ENCODE results near the gene ZNF407.

The ZNF407 gene

DNA sequence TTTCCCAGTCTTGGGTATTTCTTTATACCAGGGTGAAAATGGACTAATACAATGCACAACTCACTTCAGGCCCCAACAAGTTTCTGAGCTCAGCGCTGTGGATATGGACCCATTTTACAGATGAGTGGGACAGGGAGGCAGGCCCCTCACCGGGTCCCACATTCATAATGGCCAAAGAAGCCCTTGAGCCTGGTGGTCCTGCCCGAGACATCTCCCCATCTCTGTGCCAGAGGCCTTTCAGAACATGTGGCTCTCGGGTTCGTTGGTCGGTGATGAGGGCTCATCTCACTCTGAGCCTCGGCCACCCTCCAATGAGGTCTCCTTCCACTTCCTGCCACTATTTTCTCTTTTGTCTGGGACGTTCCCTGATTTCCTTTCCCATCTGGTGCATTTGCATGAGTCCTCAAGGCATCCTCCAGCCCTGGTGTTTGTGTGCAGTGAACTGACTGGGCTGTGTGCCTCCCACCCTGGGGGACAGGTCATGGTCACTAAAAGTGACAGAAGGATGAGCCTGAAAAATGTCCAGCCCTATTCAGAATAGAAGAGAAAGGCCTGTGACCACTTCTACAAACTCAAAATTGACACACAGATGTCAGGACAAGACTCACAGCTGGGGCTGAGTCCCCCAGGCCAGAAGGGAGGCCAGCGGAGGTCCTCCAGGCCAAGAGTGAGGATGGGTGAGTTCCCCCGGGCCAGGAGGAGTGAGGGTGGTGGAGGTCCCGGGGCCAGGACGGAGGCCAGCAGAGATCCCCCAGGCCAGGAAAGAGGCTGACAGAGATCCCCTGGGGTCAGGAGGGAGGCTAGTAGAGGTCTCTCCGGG lies 476.7 kb downstream of the ZNF407 start:
- H3K4me2 ChIP-seq (ENCODE audit: low read length), result no peak overlapping the region
- no peaks in the 10 kb centered on the region for H3K9me2 ChIP-seq (replicated peaks; ENCODE audit: control insufficient read depth, low read length)
- H3K27ac ChIP-seq (ENCODE audit: low read depth, low read length), result no peak overlapping the region
- peaks cover 4% of the 10 kb centered on the region; the same call in 1 of the 2 replicates for H3K9me3 ChIP-seq (ENCODE audit: control insufficient read depth, insufficient read depth, low read length)
- H3K27me3 ChIP-seq (ENCODE audit: control insufficient read depth, low read length), result no peaks in the 10 kb centered on the region
- no peaks in the 10 kb centered on the region for H3K79me2 ChIP-seq (ENCODE audit: control insufficient read depth, low read length)
- peaks cover 6% of the 10 kb centered on the region; the same call in 1 of the 2 replicates for H3F3A ChIP-seq (ENCODE audit: control insufficient read depth, insufficient read depth)
- no peak for TF ChIP-seq EZH2phosphoT487 (IDR thresholded peaks at IDR 0.05; ENCODE audit: borderline replicate concordance, low read length)
- TF ChIP-seq CTCF (IDR thresholded peaks at IDR 0.05; ENCODE audit: low read depth, low read length, poor library complexity, severe bottlenecking), result no peak
- H3K36me3 ChIP-seq (ENCODE audit: control insufficient read depth, low read length), result no peaks in the 10 kb centered on the region
- peaks cover 22% of the 10 kb centered on the region for H3K4me1 ChIP-seq (ENCODE audit: control insufficient read depth, low read length)
- no peak overlapping the region for H3K4me3 ChIP-seq (ENCODE audit: low read length)
- no peaks in the 10 kb centered on the region for H4K20me1 ChIP-seq (ENCODE audit: control insufficient read depth, insufficient read depth, low read depth, low read length)

DNA sequence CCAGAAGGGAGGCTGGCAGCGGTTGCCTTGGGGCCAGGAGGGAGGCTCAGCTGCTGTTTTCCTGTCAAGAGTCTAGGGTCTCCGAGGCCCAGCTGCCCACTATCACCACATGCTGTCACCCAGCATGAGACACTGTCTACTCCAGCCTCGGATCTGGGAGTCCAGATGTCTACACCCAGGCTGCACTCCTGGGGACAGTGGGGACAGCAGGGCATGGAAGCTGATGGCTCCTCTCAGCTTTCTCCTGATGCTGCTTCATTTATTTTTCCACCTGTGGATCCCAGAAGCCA lies 477.3 kb downstream of the ZNF407 start:
- no peaks in the 10 kb centered on the region for H3K27me3 ChIP-seq (ENCODE audit: control insufficient read depth, low read length)
- TF ChIP-seq EZH2phosphoT487 (IDR thresholded peaks at IDR 0.05; ENCODE audit: borderline replicate concordance, low read length) (no peak), CTCF (IDR thresholded peaks at IDR 0.05; ENCODE audit: low read depth, low read length, poor library complexity, severe bottlenecking) (no peak)
- H3K36me3 ChIP-seq (ENCODE audit: control insufficient read depth, low read length), result no peaks in the 10 kb centered on the region
- H3K4me2 ChIP-seq (ENCODE audit: low read length), result no peak overlapping the region
- H4K20me1 ChIP-seq (ENCODE audit: control insufficient read depth, insufficient read depth, low read depth, low read length), result no peaks in the 10 kb centered on the region
- H3K9me3 ChIP-seq (ENCODE audit: control insufficient read depth, insufficient read depth, low read length), result peaks cover 4% of the 10 kb centered on the region; the same call in 1 of the 2 replicates
- H3K79me2 ChIP-seq (ENCODE audit: control insufficient read depth, low read length), result no peaks in the 10 kb centered on the region
- H3K27ac ChIP-seq (ENCODE audit: low read depth, low read length), result no peak overlapping the region
- no peak overlapping the region for H3K4me3 ChIP-seq (ENCODE audit: low read length)
- peaks cover 6% of the 10 kb centered on the region; the same call in 1 of the 2 replicates for H3F3A ChIP-seq (ENCODE audit: control insufficient read depth, insufficient read depth)
- H3K9me2 ChIP-seq (replicated peaks; ENCODE audit: control insufficient read depth, low read length), result no peaks in the 10 kb centered on the region
- peaks cover 21% of the 10 kb centered on the region for H3K4me1 ChIP-seq (ENCODE audit: control insufficient read depth, low read length)

- no peak overlapping the region for H3K4me2 ChIP-seq (ENCODE audit: low read length)
- H3K9me3 ChIP-seq (ENCODE audit: control insufficient read depth, insufficient read depth, low read length), result peaks cover 4% of the 10 kb centered on the region; the same call in 1 of the 2 replicates
- no peaks in the 10 kb centered on the region for H4K20me1 ChIP-seq (ENCODE audit: control insufficient read depth, insufficient read depth, low read depth, low read length)
- H3F3A ChIP-seq (ENCODE audit: control insufficient read depth, insufficient read depth), result peaks cover 6% of the 10 kb centered on the region; the same call in 1 of the 2 replicates
- H3K36me3 ChIP-seq (ENCODE audit: control insufficient read depth, low read length), result no peaks in the 10 kb centered on the region
- no peaks in the 10 kb centered on the region for H3K27me3 ChIP-seq (ENCODE audit: control insufficient read depth, low read length)
- TF ChIP-seq EZH2phosphoT487 (IDR thresholded peaks at IDR 0.05; ENCODE audit: borderline replicate concordance, low read length), result no peak
- no peak for TF ChIP-seq CTCF (IDR thresholded peaks at IDR 0.05; ENCODE audit: low read depth, low read length, poor library complexity, severe bottlenecking)
- no peaks in the 10 kb centered on the region for H3K9me2 ChIP-seq (replicated peaks; ENCODE audit: control insufficient read depth, low read length)
- H3K79me2 ChIP-seq (ENCODE audit: control insufficient read depth, low read length), result no peaks in the 10 kb centered on the region
- H3K27ac ChIP-seq (ENCODE audit: low read depth, low read length), result no peak overlapping the region
- H3K4me3 ChIP-seq (ENCODE audit: low read length), result no peak overlapping the region
- H3K4me1 ChIP-seq (ENCODE audit: control insufficient read depth, low read length), result peaks cover 17% of the 10 kb centered on the region
These were observed 477.8 kb downstream of the ZNF407 start for GRCh38 chr18:75075429-75075841.
